WTC11 (cell line): ENCODE results near the gene AKNAD1. TPM values are rescaled to one million over a fixed set of nuclear protein-coding genes. Genes with fewer than 3 reads are reported as not detected.

Source experiments
- ATAC-seq: fragments of 200-7000 bp; cut with Tn5 transposase; 2 replicates; pipeline ENCODE4 v1.10.0; 2021; ENCODE audit warnings: mild to moderate bottlenecking, moderate library complexity
- CTCF ChIA-PET: fragments of 300-600 bp; sonication (Branson Sonifier 250); formaldehyde crosslinking; loops from one replicate; lab custom pipeline; 2021; ENCODE audit warnings: antibody characterized with exemption; lab: Charles Lee
- POLR2A ChIA-PET: fragments of 350-600 bp; sonication (Branson Sonifier 250); formaldehyde crosslinking; loops from one replicate; lab custom pipeline; 2021; ENCODE audit warnings: antibody characterized with exemption; lab: Charles Lee
- DNase-seq: peaks from one replicate; pipeline ENCODE4 v3.0.0; 2021; ENCODE audit warnings: low spot score
- H3K27ac Mint-ChIP-seq: 2 replicates; pipeline ENCODE4 v1.8.0; 2021; ENCODE audit warnings: mixed read lengths
- H3K27me3 Mint-ChIP-seq: 2 replicates; pipeline ENCODE4 v1.8.0; 2021; ENCODE audit warnings: low read depth, mild to moderate bottlenecking, moderate library complexity, mixed read lengths
- H3K36me3 Mint-ChIP-seq: 2 replicates; pipeline ENCODE4 v1.8.0; 2021; ENCODE audit warnings: mixed read lengths
- H3K4me1 Mint-ChIP-seq: 2 replicates; pipeline ENCODE4 v1.8.0; 2022; ENCODE audit warnings: mixed read lengths
- H3K4me3 Mint-ChIP-seq: 2 replicates; pipeline ENCODE4 v1.8.0; 2021; ENCODE audit warnings: mild to moderate bottlenecking, moderate library complexity, mixed read lengths
- H3K9me3 Mint-ChIP-seq: 2 replicates; pipeline ENCODE4 v1.8.0; 2021; ENCODE audit warnings: mixed read lengths
- ATF1 ChIP-seq: sonication (generic); formaldehyde crosslinking; IDR thresholded peaks from 2 replicates; pipeline ENCODE4 v1.8.1; 2023; ENCODE audit warnings: mild to moderate bottlenecking, moderate library complexity, missing genetic modification reagents
- CBFB ChIP-seq: sonication (generic); formaldehyde crosslinking; IDR thresholded peaks from 2 replicates; pipeline ENCODE4 v1.8.1; 2022; ENCODE audit warnings: mild to moderate bottlenecking, low read depth, missing genetic modification reagents
- ELF4 ChIP-seq: sonication (generic); formaldehyde crosslinking; IDR thresholded peaks from 2 replicates; pipeline ENCODE4 v1.8.1; 2022; ENCODE audit warnings: low read depth, mild to moderate bottlenecking, moderate library complexity, missing genetic modification reagents
- ESRRA ChIP-seq: sonication (generic); formaldehyde crosslinking; IDR thresholded peaks from 2 replicates; pipeline ENCODE4 v1.8.1; 2022; ENCODE audit warnings: mild to moderate bottlenecking, missing genetic modification reagents, borderline replicate concordance
- ETV6 ChIP-seq: sonication (generic); formaldehyde crosslinking; IDR thresholded peaks from 2 replicates; pipeline ENCODE4 v1.8.1; 2022; ENCODE audit warnings: mild to moderate bottlenecking, missing genetic modification reagents
- FOXK1 ChIP-seq: sonication (generic); formaldehyde crosslinking; IDR thresholded peaks from 2 replicates; pipeline ENCODE4 v1.8.0; 2022; ENCODE audit warnings: mild to moderate bottlenecking, moderate library complexity, missing genetic modification reagents
- GTF2I ChIP-seq: fragments of 250-450 bp; sonication (Bioruptor Pico); conservative IDR thresholded peaks from 2 replicates; pipeline ENCODE4 v1.4.0; 2021; ENCODE audit warnings: mild to moderate bottlenecking
- IRF2 ChIP-seq: sonication (generic); formaldehyde crosslinking; IDR thresholded peaks from 2 replicates; pipeline ENCODE4 v1.8.0; 2022; ENCODE audit warnings: low read depth, missing genetic modification reagents, borderline replicate concordance
- JUN ChIP-seq: sonication (generic); formaldehyde crosslinking; IDR thresholded peaks from 2 replicates; pipeline ENCODE4 v1.8.0; 2023; ENCODE audit warnings: mild to moderate bottlenecking, missing genetic modification reagents
- MXD4 ChIP-seq: fragments of 250-450 bp; sonication (Bioruptor Pico); IDR thresholded peaks from 2 replicates; pipeline ENCODE4 v1.8.0; 2021; ENCODE audit warnings: mild to moderate bottlenecking, moderate library complexity, borderline replicate concordance
- NFATC4 ChIP-seq: fragments of 250-450 bp; sonication (Bioruptor Pico); IDR thresholded peaks from 2 replicates; pipeline ENCODE4 v1.9.0; 2021; ENCODE audit warnings: mild to moderate bottlenecking
- NFYB ChIP-seq: sonication (generic); formaldehyde crosslinking; conservative IDR thresholded peaks from 2 replicates; pipeline ENCODE4 v1.8.0; 2022; ENCODE audit warnings: low read depth, missing genetic modification reagents
- NR1H2 ChIP-seq: sonication (generic); formaldehyde crosslinking; IDR thresholded peaks from 2 replicates; pipeline ENCODE4 v1.9.0; 2021; ENCODE audit warnings: mild to moderate bottlenecking, moderate library complexity, missing genetic modification reagents
- SP1 ChIP-seq: sonication (generic); formaldehyde crosslinking; conservative IDR thresholded peaks from 2 replicates; pipeline ENCODE4 v1.8.1; 2022; ENCODE audit warnings: missing genetic modification reagents
- TP53 ChIP-seq: sonication (generic); formaldehyde crosslinking; IDR thresholded peaks from 2 replicates; pipeline ENCODE4 v1.8.1; 2023; ENCODE audit warnings: mild to moderate bottlenecking, missing genetic modification reagents
- ZBTB21 ChIP-seq: sonication (generic); formaldehyde crosslinking; IDR thresholded peaks from 2 replicates; pipeline ENCODE4 v1.8.1; 2023; ENCODE audit warnings: mild to moderate bottlenecking, missing genetic modification reagents, borderline replicate concordance
- ZNF232 ChIP-seq: sonication (generic); formaldehyde crosslinking; IDR thresholded peaks from 2 replicates; pipeline ENCODE4 v1.8.0; 2022; ENCODE audit warnings: mild to moderate bottlenecking, missing genetic modification reagents
- ZNF396 ChIP-seq: fragments of 250-450 bp; sonication (Bioruptor Pico); IDR thresholded peaks from 2 replicates; pipeline ENCODE4 v1.8.0; 2021; ENCODE audit warnings: mild to moderate bottlenecking, moderate library complexity, borderline replicate concordance
- total RNA-seq: library from RNA; stranded (reverse); gene quantifications from 3 replicates; pipeline ENCODE4 v1.2.3, GENCODE V29; 2021
- TF ChIP-seq, protein P1 (sequence below): fragments of 250-450 bp; sonication (Bioruptor Pico); IDR thresholded peaks from 2 replicates; pipeline ENCODE4 v1.8.0; 2021; ENCODE audit warnings: mild to moderate bottlenecking
- TF ChIP-seq, protein P2 (sequence below): sonication (generic); formaldehyde crosslinking; IDR thresholded peaks from 2 replicates; pipeline ENCODE4 v1.8.0; 2022; ENCODE audit warnings: mild to moderate bottlenecking, missing genetic modification reagents
- TF ChIP-seq, protein P3 (sequence below): fragments of 250-450 bp; sonication (Bioruptor Pico); IDR thresholded peaks from 2 replicates; pipeline ENCODE4 v2.1.2; 2022; ENCODE audit warnings: mild to moderate bottlenecking, moderate library complexity
- TF ChIP-seq, protein P4 (sequence below): sonication (generic); formaldehyde crosslinking; IDR thresholded peaks from 2 replicates; pipeline ENCODE4 v1.8.1; 2023; ENCODE audit warnings: mild to moderate bottlenecking, missing genetic modification reagents, moderate library complexity
- TF ChIP-seq, protein P5 (sequence below): fragments of 200-600 bp; IDR thresholded peaks from 2 replicates; pipeline ENCODE4 v1.8.0; 2022; ENCODE audit warnings: antibody characterized with exemption
- TF ChIP-seq, protein P6 (sequence below): sonication (generic); formaldehyde crosslinking; IDR thresholded peaks from 2 replicates; pipeline ENCODE4 v1.8.0; 2022; ENCODE audit warnings: mild to moderate bottlenecking, missing genetic modification reagents
- TF ChIP-seq, protein P7 (sequence below): sonication (generic); formaldehyde crosslinking; IDR thresholded peaks from 2 replicates; pipeline ENCODE4 v1.8.0; 2023; ENCODE audit warnings: mild to moderate bottlenecking, missing genetic modification reagents

The AKNAD1 gene
- total RNA-seq, 1 experiment from 2014 or later: not detected

DNA sequence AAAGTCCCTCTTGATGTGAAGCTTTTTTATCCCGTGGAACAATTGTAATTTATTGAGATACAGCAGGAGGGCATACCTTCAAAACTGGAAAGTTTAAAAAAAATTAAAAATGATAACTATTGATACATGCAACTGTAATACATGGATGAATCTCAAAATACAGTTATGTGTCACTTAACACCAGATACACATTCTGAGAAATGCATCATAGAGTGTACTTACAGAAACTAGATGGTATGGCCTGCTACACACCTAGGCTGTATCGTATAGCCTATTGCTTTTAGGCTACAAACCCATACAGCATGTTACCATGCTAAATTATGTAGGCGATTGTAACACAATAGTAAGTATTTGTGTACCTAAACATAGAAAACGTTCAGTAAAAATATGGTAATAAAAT is 7.1 kb upstream of the AKNAD1 start:
- POLR2A ChIA-PET: no interaction called here
- H3K27ac Mint-ChIP-seq: no peak overlapping the region
- no peak overlapping the region for H3K4me3 Mint-ChIP-seq
- CTCF ChIA-PET: no interaction called here
- no peaks in the 10 kb centered on the region for H3K9me3 Mint-ChIP-seq
- TF ChIP-seq NR1H2: no peak
- no peak for TF ChIP-seq FOXK1
- no peak for TF ChIP-seq JUN (CRISPR knock-in tag)
- no peak for TF ChIP-seq ATF1 (CRISPR knock-in tag)
- TF ChIP-seq, protein P1, sequence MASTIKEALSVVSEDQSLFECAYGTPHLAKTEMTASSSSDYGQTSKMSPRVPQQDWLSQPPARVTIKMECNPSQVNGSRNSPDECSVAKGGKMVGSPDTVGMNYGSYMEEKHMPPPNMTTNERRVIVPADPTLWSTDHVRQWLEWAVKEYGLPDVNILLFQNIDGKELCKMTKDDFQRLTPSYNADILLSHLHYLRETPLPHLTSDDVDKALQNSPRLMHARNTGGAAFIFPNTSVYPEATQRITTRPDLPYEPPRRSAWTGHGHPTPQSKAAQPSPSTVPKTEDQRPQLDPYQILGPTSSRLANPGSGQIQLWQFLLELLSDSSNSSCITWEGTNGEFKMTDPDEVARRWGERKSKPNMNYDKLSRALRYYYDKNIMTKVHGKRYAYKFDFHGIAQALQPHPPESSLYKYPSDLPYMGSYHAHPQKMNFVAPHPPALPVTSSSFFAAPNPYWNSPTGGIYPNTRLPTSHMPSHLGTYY: no peak
- no peak for TF ChIP-seq ZBTB21 (CRISPR knock-in tag)
- TF ChIP-seq NFATC4 (CRISPR knock-in tag): no peak
- TF ChIP-seq, protein P2, sequence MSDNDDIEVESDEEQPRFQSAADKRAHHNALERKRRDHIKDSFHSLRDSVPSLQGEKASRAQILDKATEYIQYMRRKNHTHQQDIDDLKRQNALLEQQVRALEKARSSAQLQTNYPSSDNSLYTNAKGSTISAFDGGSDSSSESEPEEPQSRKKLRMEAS (CRISPR knock-in tag): no peak
- TF ChIP-seq, protein P3, sequence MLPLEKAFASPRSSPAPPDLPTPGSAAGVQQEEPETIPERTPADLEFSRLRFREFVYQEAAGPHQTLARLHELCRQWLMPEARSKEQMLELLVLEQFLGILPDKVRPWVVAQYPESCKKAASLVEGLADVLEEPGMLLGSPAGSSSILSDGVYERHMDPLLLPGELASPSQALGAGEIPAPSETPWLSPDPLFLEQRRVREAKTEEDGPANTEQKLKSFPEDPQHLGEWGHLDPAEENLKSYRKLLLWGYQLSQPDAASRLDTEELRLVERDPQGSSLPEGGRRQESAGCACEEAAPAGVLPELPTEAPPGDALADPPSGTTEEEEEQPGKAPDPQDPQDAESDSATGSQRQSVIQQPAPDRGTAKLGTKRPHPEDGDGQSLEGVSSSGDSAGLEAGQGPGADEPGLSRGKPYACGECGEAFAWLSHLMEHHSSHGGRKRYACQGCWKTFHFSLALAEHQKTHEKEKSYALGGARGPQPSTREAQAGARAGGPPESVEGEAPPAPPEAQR (CRISPR knock-in tag): no peak
- TF ChIP-seq, protein P4, sequence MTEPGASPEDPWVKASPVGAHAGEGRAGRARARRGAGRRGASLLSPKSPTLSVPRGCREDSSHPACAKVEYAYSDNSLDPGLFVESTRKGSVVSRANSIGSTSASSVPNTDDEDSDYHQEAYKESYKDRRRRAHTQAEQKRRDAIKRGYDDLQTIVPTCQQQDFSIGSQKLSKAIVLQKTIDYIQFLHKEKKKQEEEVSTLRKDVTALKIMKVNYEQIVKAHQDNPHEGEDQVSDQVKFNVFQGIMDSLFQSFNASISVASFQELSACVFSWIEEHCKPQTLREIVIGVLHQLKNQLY (CRISPR knock-in tag): no peak
- TF ChIP-seq IRF2 (CRISPR knock-in tag): no peak
- no peak for TF ChIP-seq NFYB (CRISPR knock-in tag)
- TF ChIP-seq ZNF232 (CRISPR knock-in tag): no peak
- TF ChIP-seq GTF2I (CRISPR knock-in tag): no peak
- TF ChIP-seq ELF4 (CRISPR knock-in tag): no peak
- no peak for TF ChIP-seq MXD4
- TF ChIP-seq TP53 (CRISPR knock-in tag): no peak
- TF ChIP-seq, protein P5, sequence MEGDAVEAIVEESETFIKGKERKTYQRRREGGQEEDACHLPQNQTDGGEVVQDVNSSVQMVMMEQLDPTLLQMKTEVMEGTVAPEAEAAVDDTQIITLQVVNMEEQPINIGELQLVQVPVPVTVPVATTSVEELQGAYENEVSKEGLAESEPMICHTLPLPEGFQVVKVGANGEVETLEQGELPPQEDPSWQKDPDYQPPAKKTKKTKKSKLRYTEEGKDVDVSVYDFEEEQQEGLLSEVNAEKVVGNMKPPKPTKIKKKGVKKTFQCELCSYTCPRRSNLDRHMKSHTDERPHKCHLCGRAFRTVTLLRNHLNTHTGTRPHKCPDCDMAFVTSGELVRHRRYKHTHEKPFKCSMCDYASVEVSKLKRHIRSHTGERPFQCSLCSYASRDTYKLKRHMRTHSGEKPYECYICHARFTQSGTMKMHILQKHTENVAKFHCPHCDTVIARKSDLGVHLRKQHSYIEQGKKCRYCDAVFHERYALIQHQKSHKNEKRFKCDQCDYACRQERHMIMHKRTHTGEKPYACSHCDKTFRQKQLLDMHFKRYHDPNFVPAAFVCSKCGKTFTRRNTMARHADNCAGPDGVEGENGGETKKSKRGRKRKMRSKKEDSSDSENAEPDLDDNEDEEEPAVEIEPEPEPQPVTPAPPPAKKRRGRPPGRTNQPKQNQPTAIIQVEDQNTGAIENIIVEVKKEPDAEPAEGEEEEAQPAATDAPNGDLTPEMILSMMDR: no peak
- no peak for TF ChIP-seq CBFB (CRISPR knock-in tag)
- TF ChIP-seq ESRRA (CRISPR knock-in tag): no peak
- TF ChIP-seq, all 79 proteins: peak for 0
- H3K4me1 Mint-ChIP-seq: peaks cover 9% of the 10 kb centered on the region
- DNase-seq (no peak), ATAC-seq (no peak)
- no peaks in the 10 kb centered on the region; the same call in 1 of the 2 replicates for H3K27me3 Mint-ChIP-seq
- no peaks in the 10 kb centered on the region for H3K36me3 Mint-ChIP-seq

DNA sequence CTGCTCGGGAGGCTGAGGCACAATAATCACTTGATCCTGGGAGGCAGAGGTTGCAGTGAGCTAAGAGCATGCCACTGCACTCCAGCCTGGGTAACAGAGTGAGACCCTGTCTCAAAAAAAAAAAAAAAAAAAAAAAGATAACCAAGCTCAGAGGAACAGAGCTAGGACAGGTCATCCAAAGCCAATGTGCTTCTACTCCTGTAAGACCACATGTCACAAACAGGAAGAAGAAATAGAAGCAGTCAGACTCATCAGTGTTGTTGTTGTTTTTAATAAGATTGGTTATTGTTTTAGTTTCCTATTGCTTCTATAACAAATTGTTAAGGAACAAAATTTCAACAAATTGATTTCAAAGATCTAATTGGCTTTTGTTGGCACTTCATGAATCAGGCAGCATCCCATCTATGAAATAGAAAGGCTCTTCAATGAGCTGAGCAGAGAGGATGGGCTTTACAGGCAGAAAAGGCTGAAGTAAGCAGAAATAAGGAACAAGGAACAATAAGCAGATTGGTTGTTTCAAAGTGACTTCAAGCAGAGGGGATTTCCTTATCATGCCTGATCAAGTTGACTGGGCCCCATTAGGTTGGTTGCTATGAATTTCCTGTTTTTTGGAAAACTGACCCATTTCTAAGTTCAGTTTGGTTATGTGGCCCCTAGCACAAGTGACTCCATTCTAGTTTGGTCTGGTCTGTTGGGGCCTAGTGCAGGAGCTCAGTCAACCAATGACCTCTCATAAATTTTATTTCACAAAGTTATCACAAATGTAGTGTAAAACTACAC is 6.0 kb upstream of the AKNAD1 start:
- DNase-seq (no peak), ATAC-seq (no peak)
- Mint-ChIP-seq H3K27ac (no peak overlapping the region), H3K4me3 (no peak overlapping the region), H3K36me3 (no peaks in the 10 kb centered on the region), H3K9me3 (no peaks in the 10 kb centered on the region), H3K4me1 (no peaks in the 10 kb centered on the region), H3K27me3 (no peaks in the 10 kb centered on the region; the same call in 1 of the 2 replicates)
- no peak for TF ChIP-seq ETV6 (CRISPR knock-in tag)
- TF ChIP-seq, protein P6, sequence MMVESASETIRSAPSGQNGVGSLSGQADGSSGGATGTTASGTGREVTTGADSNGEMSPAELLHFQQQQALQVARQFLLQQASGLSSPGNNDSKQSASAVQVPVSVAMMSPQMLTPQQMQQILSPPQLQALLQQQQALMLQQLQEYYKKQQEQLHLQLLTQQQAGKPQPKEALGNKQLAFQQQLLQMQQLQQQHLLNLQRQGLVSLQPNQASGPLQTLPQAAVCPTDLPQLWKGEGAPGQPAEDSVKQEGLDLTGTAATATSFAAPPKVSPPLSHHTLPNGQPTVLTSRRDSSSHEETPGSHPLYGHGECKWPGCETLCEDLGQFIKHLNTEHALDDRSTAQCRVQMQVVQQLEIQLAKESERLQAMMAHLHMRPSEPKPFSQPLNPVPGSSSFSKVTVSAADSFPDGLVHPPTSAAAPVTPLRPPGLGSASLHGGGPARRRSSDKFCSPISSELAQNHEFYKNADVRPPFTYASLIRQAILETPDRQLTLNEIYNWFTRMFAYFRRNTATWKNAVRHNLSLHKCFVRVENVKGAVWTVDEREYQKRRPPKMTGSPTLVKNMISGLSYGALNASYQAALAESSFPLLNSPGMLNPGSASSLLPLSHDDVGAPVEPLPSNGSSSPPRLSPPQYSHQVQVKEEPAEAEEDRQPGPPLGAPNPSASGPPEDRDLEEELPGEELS (CRISPR knock-in tag): no peak
- TF ChIP-seq, protein P7, sequence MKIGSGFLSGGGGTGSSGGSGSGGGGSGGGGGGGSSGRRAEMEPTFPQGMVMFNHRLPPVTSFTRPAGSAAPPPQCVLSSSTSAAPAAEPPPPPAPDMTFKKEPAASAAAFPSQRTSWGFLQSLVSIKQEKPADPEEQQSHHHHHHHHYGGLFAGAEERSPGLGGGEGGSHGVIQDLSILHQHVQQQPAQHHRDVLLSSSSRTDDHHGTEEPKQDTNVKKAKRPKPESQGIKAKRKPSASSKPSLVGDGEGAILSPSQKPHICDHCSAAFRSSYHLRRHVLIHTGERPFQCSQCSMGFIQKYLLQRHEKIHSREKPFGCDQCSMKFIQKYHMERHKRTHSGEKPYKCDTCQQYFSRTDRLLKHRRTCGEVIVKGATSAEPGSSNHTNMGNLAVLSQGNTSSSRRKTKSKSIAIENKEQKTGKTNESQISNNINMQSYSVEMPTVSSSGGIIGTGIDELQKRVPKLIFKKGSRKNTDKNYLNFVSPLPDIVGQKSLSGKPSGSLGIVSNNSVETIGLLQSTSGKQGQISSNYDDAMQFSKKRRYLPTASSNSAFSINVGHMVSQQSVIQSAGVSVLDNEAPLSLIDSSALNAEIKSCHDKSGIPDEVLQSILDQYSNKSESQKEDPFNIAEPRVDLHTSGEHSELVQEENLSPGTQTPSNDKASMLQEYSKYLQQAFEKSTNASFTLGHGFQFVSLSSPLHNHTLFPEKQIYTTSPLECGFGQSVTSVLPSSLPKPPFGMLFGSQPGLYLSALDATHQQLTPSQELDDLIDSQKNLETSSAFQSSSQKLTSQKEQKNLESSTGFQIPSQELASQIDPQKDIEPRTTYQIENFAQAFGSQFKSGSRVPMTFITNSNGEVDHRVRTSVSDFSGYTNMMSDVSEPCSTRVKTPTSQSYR: no peak
- TF ChIP-seq, protein P2 (CRISPR knock-in tag): no peak
- no peak for TF ChIP-seq ZNF396 (CRISPR knock-in tag)
- no peak for TF ChIP-seq SP1
- TF ChIP-seq ZNF232 (CRISPR knock-in tag): no peak
- TF ChIP-seq CBFB (CRISPR knock-in tag): no peak
- ChIA-PET CTCF (interaction anchor here (0.6 to 0.7 kb wide), 2 partner anchors 337 to 1006 kb away, joined by 3 read pairs; no protein-coding TSS in a partner anchor), POLR2A (no interaction called here)
